Ishikawa (cell line): ENCODE results near the gene GALNT8.

Source experiments
- CEBPB ChIP-seq: IDR thresholded peaks from 2 replicates; pipeline ENCODE4 v1.6.1; 2012
- CREB1 ChIP-seq: IDR thresholded peaks from 2 replicates; pipeline ENCODE4 v1.6.1; 2012; ENCODE audit warnings: low read depth
- EGR1 ChIP-seq: IDR thresholded peaks from 2 replicates; pipeline ENCODE4 v1.6.1; 2012
- EP300 ChIP-seq: IDR thresholded peaks from 2 replicates; pipeline ENCODE4 v1.6.1; 2012; ENCODE audit warnings: borderline replicate concordance
- FOXM1 ChIP-seq: IDR thresholded peaks from 2 replicates; pipeline ENCODE4 v1.6.1; 2012; ENCODE audit warnings: low read depth, borderline replicate concordance
- NFIC ChIP-seq: IDR thresholded peaks from 2 replicates; pipeline ENCODE4 v1.6.1; 2012
- RAD21 ChIP-seq: IDR thresholded peaks from 2 replicates; pipeline ENCODE4 v1.6.1; 2012; ENCODE audit warnings: low read depth
- TAF1 ChIP-seq: IDR thresholded peaks from 2 replicates; pipeline ENCODE4 v1.6.1; 2012; ENCODE audit warnings: low read depth, mild to moderate bottlenecking
- TCF12 ChIP-seq: IDR thresholded peaks from 2 replicates; pipeline ENCODE4 v1.6.1; 2012; ENCODE audit warnings: low read depth
- TEAD4 ChIP-seq: IDR thresholded peaks from 2 replicates; pipeline ENCODE4 v1.6.1; 2012
- YY1 ChIP-seq: IDR thresholded peaks from 2 replicates; pipeline ENCODE4 v1.6.1; 2012; ENCODE audit warnings: low read depth
- ZBTB7A ChIP-seq: IDR thresholded peaks from 2 replicates; pipeline ENCODE4 v1.6.1; 2012; ENCODE audit warnings: low read depth
- TF ChIP-seq, protein P1 (sequence below): IDR thresholded peaks from 2 replicates; pipeline ENCODE4 v1.6.1; 2012
- TF ChIP-seq, protein P2 (sequence below): IDR thresholded peaks from 2 replicates; pipeline ENCODE4 v1.6.1; 2012
- TF ChIP-seq, protein P3 (sequence below): IDR thresholded peaks from 2 replicates; pipeline ENCODE4 v1.6.1; 2012; ENCODE audit warnings: low read depth, mild to moderate bottlenecking

GALNT8 gene

GRCh38 chr12:4710113-4710512 is 10.1 kb upstream of the GALNT8 start:
- TF ChIP-seq CEBPB = no peak
- no peak for TF ChIP-seq ZBTB7A
- no peak for TF ChIP-seq EP300
- TF ChIP-seq, protein P1, sequence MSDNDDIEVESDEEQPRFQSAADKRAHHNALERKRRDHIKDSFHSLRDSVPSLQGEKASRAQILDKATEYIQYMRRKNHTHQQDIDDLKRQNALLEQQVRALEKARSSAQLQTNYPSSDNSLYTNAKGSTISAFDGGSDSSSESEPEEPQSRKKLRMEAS = no peak
- no peak for TF ChIP-seq YY1
- TF ChIP-seq TEAD4 = no peak
- TF ChIP-seq FOXM1 = no peak
- no peak for TF ChIP-seq EGR1
- TF ChIP-seq TCF12 = no peak
- TF ChIP-seq CREB1 = no peak

GRCh38 chr12:4714879-4715278 is 5.3 kb upstream of the GALNT8 start:
- TF ChIP-seq, protein P1 = no peak
- TF ChIP-seq EGR1 (no peak), TAF1 (no peak)
- TF ChIP-seq, protein P2, sequence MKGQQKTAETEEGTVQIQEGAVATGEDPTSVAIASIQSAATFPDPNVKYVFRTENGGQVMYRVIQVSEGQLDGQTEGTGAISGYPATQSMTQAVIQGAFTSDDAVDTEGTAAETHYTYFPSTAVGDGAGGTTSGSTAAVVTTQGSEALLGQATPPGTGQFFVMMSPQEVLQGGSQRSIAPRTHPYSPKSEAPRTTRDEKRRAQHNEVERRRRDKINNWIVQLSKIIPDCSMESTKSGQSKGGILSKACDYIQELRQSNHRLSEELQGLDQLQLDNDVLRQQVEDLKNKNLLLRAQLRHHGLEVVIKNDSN = no peak

- TF ChIP-seq CEBPB = no peak
- TF ChIP-seq NFIC = no peak
- no peak for TF ChIP-seq EP300
Measured at GRCh38 chr12:4717806-4718205, 2.4 kb upstream of the GALNT8 start.

GRCh38 chr12:4720637-4720995 is 416 bp downstream of the GALNT8 start:
- TF ChIP-seq TCF12 = no peak

GRCh38 chr12:4723226-4723625 is 3.0 kb downstream of the GALNT8 start:
- no peak for TF ChIP-seq FOXM1
- TF ChIP-seq EP300 = no peak
- no peak for TF ChIP-seq CREB1
- TF ChIP-seq, protein P1 = no peak

DNA sequence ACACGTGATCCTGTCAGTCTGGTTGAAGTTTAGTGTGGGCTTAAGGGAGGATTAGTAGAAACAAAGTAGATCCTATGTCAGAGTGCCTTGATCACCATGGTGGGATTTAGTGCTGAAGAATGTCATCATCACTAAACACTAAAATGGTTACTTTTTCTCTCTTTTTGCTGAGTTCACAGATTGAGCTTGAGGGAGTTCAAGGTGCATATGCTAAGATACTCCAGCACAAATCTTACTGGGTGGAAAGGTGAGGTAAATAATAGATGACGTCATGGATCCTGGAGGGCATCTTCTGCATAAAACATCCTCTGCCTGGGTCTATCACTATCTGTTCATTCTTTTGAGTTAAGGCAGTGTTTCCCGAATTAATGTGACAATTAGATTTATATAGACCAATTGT is 4.9 kb downstream of the GALNT8 start:
- no peak for TF ChIP-seq RAD21
- TF ChIP-seq YY1 = no peak

GRCh38 chr12:4734625-4735340 is 14.6 kb downstream of the GALNT8 start:
- TF ChIP-seq TCF12 (no peak), TAF1 (no peak)

GRCh38 chr12:4736091-4736490 is 15.9 kb downstream of the GALNT8 start:
- TF ChIP-seq CREB1 (no peak), NFIC (no peak), EP300 (no peak), TEAD4 (no peak), FOXM1 (no peak), ZBTB7A (no peak), EGR1 (no peak), CEBPB (no peak), YY1 (no peak), TCF12 (no peak), RAD21 (no peak), TAF1 (no peak)
- TF ChIP-seq, protein P3, sequence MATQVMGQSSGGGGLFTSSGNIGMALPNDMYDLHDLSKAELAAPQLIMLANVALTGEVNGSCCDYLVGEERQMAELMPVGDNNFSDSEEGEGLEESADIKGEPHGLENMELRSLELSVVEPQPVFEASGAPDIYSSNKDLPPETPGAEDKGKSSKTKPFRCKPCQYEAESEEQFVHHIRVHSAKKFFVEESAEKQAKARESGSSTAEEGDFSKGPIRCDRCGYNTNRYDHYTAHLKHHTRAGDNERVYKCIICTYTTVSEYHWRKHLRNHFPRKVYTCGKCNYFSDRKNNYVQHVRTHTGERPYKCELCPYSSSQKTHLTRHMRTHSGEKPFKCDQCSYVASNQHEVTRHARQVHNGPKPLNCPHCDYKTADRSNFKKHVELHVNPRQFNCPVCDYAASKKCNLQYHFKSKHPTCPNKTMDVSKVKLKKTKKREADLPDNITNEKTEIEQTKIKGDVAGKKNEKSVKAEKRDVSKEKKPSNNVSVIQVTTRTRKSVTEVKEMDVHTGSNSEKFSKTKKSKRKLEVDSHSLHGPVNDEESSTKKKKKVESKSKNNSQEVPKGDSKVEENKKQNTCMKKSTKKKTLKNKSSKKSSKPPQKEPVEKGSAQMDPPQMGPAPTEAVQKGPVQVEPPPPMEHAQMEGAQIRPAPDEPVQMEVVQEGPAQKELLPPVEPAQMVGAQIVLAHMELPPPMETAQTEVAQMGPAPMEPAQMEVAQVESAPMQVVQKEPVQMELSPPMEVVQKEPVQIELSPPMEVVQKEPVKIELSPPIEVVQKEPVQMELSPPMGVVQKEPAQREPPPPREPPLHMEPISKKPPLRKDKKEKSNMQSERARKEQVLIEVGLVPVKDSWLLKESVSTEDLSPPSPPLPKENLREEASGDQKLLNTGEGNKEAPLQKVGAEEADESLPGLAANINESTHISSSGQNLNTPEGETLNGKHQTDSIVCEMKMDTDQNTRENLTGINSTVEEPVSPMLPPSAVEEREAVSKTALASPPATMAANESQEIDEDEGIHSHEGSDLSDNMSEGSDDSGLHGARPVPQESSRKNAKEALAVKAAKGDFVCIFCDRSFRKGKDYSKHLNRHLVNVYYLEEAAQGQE = no peak
- TF ChIP-seq, protein P2 = no peak
- TF ChIP-seq, protein P1 = no peak

GRCh38 chr12:4738541-4738940 is 18.3 kb downstream of the GALNT8 start:
- TF ChIP-seq CREB1 = no peak
- TF ChIP-seq EP300 = no peak
- TF ChIP-seq TEAD4 = no peak
- TF ChIP-seq NFIC = no peak
- no peak for TF ChIP-seq RAD21
- no peak for TF ChIP-seq TCF12
- TF ChIP-seq, protein P1 = no peak
- no peak for TF ChIP-seq CEBPB
- TF ChIP-seq, protein P2 = no peak
- TF ChIP-seq EGR1 = no peak
